HK-2 (cell line): ENCODE results near the gene ASB4.
A peak's percentile ranks its signal among the peaks of the same experiment; 100 is the strongest.
"Not testable (repeated sequence)": the region's sequence is repeated elsewhere in the genome, so short reads cannot be mapped to it uniquely, and the experiment has no call there.

Experiments used
- DNase-seq: peaks from one replicate; pipeline ENCODE4 v3.0.0-alpha.2; 2018; ENCODE audit not compliant: unreplicated experiment

The ASB4 gene

DNA sequence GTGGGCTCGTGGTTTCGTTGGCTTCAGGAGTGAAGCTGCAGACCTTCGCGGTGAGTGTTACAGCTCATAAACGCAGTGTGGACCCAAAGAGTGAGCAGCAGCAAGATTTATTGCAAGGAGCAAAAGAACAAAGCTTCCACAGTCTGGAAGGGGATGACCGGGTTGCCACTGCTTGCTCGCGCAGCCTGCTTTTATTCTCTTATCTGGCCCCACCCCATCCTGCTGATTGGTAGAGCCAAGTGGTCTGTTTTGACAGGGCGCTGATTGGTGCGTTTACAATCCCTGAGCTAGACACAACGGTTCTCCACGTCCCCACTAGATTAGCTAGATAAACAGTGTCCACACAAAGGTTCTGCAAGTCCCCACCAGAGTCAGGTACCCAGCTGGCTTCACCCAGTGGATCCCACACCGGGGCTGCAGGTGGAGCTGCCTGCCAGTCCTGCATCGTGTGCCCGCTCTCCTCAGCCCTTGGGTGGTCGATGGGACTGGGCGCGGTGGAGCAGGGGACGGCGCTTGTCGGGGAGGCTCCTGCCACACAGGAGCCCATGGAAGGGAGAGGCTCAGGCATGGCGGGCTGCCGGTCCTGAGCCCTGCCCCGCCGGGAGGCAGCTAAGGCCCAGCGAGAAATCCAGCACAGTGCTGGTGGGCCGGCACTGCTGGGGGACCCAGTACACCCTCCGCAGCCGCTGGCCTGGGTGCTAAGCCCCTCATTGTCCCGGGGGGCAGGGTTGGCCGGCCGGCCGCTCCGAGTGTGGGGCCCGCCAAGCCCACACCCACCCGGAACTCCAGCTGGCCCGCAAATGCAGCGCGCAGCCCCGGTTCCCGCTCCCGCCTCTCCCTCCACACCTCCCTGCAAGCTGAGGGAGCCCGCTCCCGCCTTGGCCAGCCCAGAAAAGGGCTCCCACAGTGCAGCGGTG, 66.5 kb downstream of the ASB4 start:
- DNase-seq = not testable (repeated sequence)

GRCh38 chr7:95553939-95554338, 68.2 kb downstream of the ASB4 start:
- DNase-seq = no peak

DNA sequence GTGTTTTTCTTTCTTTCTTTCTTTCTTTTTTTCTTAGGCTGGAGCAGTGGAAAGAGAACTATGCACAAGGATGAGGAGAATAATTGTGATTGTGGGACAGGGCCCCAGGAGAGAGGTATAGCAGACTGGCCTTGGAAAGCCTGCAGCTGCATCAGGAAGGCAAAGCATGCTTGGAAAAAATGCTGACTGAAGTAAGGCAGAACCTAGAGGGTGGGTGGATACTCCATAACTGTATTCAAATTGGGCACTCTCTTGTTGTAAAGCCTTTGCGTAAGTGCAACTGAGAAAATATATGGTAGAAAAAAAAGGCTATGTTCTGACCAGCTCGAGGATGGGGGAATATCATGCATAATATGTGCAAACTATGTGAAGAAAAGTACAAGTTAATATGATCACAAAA, 71.0 kb downstream of the ASB4 start:
- no peak for DNase-seq

DNA sequence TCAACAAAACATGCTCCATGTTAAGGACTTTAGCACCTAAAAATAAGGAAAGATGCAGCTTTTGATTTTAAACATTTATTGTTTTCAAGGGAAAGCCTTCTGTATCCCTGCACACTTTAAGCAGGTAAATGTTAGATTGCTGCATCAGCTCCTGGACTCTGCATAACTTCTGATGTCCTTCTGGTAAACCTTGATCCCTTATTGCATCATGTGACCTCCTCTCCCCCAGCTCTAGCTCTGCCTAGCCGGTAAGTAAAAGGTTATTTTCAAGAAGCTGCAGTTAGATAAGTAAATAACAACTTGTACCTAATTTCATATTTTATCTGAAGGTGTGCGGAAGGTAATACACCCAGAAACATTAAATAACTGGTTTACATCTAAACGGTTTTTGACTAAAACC, 73.1 kb downstream of the ASB4 start:
- no peak for DNase-seq

GRCh38 chr7:95560674-95561073, 74.9 kb downstream of the ASB4 start:
- no peak for DNase-seq

DNA sequence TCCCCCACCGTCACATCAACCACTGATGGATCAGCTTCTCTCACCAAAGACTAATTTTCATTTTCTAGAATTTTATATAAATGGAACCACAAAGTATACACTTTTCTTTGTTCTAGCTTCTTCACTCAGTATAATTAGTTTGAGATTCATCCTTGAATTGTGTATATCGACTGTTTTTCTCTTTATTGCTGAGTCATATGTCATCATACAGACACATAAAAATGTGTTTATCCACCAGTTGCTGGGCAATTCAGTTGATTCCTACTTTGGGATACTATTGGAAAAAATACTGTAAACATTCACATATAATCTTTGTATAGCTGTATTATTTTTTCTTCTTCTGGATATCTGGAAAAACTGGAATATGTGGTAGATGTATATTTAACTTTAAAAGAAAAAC, 84.0 kb downstream of the ASB4 start:
- no peak for DNase-seq

DNA sequence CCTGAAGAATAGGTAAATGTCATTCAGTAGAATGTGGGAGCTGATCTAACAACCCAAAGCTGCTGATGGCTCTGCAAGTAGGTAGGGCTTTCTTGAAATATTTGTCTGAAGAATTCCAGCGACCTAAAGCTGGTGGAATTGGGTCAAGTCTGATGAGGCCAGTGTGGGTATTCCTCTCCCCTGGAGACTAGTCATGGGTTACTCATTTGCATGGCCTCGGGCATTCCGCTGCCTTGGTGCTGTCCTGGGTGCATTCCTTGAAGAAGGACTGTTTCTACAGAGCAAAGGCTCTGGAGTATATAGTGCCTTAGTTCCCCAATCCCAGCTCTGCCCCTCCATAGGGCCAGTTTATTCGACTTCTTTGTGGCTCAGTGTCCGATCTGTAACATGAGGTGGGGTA, 91.4 kb downstream of the ASB4 start:
- peak; percentile 44 for DNase-seq

DNA sequence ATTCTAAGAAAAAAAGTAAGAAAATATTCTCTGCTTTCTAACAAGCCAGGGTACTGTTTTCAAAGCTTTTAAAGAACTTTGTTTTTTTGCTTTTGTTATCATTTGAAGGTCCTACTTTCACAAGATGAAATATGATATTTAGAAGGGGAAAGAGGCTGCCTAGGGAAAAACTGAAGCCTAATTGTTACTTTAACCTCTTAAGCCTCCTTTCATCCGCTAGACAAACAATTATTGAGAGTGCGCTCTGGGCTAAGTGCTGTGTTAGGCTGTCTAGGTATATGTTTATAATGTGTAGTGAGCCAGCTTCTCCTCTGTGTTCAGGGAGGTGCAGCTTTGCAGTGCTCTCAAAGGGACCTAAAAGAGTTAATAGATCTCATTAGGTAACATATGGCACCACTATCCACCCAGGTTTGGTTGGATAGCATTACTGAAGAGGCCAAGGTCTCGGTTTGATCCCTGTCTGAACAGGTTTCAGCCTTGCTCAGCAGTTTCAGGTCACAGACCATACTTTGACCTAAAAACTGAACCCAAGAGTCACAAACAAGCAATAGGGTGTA, 92.6 kb downstream of the ASB4 start:
- no peak for DNase-seq

GRCh38 chr7:95579318-95579717, 93.6 kb downstream of the ASB4 start:
- DNase-seq = no peak

DNA sequence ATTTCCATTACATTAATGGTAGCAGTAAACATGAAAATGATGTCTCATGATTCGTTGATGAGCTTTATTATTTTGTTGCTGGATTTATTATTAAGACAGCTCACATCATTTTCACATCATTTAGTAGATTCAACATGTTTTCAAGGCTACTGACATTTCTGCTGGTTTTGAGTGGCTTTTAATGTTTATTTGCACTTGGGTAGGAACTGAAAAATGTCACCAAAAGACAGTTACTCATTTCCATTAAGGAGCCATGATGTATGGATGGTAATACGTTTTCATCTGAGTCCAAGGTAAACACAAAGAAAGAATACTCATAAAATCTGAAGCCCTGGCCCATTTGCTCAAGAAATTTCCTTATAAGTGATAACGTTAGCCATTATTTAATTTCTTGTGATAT, 95.7 kb downstream of the ASB4 start:
- no peak for DNase-seq

DNA sequence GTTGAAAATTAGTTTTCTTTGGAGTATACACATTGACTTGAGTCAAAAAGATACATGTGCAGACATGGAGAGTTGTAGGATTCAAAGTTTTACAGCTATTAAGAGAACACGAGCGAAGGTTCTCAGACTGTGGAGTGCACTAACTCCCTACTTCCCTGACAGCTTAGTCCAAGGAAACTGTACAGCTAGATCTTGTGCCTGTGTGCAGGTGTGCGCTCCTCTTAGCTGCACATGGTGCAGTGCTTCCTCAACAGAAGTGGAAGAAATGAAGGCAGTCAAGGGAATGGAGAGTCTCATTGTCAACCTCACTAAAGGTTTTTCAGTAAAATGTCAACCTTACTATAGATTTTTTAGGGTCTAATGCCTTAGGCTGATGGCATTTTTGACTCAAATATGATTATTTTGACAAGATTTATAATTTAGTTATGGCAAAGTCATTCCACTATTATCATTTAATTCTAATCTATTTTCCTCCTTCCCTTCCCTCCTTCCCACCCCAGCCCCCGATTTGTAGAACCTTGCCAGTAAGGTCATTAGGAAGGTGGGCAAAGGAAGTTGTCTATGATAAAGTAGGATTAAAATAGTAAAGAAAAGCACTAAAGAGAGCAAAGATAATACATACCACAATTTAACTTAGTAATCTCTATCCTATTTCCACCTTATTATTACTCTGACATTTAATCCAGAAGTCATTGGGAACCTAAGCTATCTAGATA, 97.0 kb downstream of the ASB4 start:
- no peak for DNase-seq

GRCh38 chr7:95583834-95584621, 98.3 kb downstream of the ASB4 start:
- DNase-seq = no peak

GRCh38 chr7:95584769-95585425, 99.2 kb downstream of the ASB4 start:
- no peak for DNase-seq

GRCh38 chr7:95585426-95585789, 99.7 kb downstream of the ASB4 start:
- DNase-seq = no peak

DNA sequence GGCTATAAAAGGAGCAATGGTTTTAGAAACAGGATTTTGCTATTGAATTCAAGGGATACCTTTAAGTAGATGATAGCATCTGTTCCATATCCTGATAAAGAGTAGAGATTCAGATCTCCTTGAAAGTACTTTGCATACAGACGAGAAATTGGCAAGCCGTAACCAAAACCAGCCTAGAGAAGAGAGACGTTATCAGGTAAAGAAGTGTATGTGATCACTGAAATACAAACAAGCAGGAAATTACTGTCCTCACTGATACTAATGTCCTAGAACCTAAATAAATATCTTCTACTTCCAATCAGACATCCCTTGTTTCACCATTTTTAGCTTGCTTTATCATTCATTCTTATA, 101.2 kb downstream of the ASB4 start:
- no peak for DNase-seq

GRCh38 chr7:95589031-95589430, 103.3 kb downstream of the ASB4 start:
- DNase-seq = no peak

DNA sequence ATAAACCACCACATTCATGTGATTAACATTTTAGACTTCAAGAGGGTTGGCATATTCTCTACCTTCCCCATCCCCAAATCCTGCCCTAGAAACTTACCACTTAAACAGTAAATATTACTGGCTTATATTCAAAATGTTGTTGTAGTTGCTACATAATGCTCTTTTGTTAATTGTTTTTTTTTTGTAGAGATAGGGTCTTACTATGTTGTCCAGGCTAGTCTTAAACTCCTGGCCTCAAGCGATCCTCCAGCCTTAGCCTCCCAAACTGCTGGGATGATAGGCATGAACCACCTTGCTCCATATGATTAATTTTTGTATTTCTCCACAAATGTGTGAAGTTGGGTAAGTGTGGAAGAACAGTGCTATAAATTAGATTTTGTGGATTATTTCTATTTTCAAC, 104.0 kb downstream of the ASB4 start:
- no peak for DNase-seq
